GM19238 (cell line): ENCODE data around the gene NLRP8.
"Not testable (repeated sequence)": the region's sequence is repeated elsewhere in the genome, so short reads cannot be mapped to it uniquely, and the experiment has no call there.

Source experiments
- DNase-seq: peaks from one replicate; pipeline ENCODE4 v3.0.0; 2011; ENCODE audit warnings: low spot score; ENCODE audit not compliant: insufficient read length

Gene NLRP8

DNA sequence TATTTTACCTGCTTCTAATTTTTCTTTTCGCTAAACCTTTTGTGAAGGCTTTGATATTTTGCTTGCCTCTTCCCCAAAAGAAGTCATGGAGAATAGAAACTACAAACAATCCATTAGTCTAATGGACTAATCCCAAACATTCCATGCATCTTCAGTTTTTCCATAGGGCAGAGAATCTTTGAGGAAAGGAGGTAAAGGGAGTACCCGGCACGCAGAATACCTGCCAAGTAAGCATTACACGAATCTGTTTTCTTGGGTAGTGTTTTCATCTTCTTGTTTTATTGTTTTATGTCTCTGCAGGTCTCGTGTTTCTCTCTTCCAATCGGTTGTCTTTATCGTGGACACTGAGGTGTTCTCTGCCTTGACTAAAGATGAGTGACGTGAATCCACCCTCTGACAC lies at the start of gene NLRP8:
Gene NLRP8 (plus strand): TSS at position 301 of the 400 bp plus-strand sequence.
- DNase-seq: no peak

DNA sequence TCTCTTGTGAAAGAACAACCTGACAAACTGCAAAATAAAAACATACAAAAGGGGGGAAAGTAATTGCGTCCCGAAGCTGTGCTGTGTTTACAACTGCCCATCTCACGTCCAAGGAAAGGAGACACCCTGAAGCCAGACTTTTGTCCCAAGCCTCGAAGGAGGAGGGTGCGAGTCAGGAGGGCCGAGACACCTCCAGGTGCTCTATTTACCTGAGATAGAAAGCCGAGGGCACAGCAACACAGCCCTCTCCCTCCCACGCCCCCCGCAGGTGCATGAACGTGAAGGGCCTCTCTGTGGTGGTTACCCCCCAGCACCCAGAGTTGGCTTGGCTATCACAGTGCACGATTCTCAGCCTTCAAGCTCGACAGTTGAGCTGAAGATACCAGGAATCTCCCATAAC lies 48.7 kb upstream of the NLRP8 start:
- no peak for DNase-seq

DNA sequence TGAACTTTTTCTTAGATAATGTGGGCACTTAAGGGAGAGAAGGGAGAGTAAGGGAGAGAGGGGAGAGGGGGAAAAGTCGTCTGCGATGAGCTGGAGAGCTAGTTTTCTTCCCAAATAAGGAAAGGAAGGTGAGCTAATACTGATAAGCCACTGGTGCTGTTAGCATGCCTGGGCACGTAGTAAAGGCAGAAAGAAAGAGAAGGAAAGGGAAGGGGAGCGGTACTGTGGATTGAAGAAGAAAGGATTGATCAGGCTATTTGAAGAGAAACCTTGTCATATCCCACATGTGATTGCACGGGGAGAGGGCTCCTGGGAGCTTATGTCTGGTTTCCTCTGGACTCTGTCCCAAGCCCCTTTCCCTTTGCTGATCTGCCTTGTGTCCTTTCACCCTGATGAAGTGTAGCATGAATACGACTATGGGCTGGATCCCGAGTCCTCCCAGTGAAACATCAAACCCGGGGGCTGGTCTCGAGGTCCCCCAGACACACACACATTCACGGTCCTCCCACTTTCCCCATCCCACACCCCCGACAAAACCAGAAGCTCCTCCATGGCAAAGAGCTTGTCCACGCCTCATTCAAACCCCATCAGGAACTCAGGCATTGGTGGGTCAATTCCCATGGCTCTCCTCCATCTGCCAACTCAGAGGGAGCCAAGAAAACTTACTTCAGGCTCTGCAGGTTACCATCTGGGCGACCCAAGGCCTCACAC lies 46.1 kb upstream of the NLRP8 start:
- no peak for DNase-seq

DNA sequence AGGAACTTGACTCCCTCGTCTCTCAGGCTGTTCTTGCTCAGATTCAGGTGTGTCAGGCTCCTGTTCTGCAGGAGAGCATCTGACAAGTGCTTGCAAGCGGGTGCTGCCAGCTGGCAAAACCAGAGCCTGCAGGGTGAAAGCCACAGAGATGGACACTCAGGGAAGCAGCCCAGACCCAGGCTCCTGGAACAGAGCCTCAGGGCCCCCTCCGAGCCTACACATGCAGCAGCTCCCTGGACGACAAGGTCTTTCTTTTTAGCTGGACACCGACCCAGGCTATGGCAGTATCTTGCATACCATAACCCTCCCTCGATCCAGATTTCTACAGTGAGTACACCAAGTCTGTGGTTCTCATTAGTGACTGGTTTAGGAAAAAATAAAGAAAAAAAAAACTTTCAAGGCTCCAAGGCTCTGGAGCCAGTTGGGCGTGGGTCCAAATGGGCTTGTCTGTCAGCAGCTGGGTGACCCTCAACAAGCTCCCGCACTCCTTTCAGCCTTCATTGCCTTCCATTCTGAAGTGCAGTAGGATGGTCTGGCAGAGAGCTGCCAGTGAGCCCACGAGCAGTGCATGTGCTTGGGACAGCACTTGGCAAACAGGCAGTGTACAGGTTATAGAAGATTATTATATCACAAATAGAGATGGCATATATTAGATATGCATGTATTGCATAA lies 45.4 kb upstream of the NLRP8 start:
- DNase-seq: no peak

DNA sequence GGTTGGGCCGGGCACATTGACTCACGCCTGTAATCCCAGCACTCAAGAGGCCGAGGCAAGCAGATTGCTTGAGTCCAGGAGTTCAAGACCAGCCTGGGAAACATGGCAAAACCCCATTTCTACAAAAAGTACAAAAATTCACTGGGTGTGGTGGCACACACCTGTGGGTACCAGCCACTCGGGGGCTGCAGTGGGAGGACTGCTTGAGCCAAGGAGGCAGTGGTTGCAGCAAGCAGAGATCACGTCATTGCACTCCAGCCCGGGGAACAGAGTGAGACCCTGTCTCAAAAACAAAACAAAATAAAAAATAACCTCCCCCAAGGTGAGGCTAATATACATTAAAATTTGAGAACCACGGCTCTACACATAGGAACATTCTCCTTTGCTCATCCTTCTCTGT lies 40.3 kb upstream of the NLRP8 start:
- no peak for DNase-seq

DNA sequence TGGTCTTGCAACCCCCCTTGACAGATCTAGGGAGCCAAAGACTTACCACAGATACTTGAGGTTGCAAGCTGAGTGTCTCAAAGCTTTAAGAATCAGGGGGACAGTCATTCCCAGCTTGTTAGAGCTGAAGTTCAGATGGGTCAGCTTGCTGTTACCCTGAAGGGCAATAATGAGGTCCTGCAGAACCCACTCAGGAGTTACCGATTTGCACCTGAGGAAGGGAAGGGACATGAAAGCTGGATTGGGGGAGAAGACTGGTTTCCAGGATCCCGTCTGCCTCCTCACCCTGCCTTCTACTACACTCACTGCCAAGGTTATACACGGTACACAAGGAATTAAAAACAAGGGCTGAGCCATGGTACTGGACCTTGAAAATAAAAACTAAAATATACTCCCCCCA lies 39.9 kb upstream of the NLRP8 start:
- DNase-seq: no peak

DNA sequence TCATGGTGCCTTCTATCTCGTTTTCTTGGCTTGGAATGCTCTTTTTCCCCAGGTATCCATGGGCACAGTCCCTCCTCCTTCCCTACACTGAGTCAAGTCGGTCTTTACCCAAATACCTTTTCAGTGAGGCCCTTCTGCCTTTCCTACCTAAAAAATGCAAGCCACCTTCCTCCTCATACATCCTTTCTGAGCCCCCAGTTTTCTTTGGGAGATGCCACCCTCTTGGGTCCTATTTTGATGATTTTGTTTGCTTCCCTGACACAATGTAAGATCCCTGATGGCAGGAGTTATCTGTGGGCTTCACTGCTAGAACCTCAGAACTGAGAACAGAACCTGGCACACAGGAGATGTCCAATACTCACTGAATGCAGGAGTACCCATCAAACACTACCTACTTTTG lies 37.8 kb upstream of the NLRP8 start:
- DNase-seq: no peak

DNA sequence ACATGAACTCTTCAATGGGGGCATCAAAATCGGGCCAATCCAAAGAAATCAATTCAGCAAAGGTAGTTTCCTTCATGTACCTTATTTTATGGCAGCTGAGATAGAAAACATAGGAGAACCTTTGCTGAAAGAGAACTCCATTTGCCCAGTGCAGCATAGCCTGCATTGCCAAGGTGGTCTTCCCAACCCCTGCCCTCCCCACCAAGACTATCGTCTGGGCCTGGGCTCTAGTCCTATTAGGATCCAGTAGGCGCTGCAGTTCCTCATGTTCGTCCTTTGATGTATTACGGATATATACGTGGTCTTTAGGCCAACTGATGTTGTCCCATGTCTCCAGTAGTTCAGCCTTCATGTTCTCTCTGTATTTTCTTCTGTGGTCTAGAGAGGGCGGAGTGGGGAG lies 34.7 kb upstream of the NLRP8 start:
- DNase-seq: no peak

DNA sequence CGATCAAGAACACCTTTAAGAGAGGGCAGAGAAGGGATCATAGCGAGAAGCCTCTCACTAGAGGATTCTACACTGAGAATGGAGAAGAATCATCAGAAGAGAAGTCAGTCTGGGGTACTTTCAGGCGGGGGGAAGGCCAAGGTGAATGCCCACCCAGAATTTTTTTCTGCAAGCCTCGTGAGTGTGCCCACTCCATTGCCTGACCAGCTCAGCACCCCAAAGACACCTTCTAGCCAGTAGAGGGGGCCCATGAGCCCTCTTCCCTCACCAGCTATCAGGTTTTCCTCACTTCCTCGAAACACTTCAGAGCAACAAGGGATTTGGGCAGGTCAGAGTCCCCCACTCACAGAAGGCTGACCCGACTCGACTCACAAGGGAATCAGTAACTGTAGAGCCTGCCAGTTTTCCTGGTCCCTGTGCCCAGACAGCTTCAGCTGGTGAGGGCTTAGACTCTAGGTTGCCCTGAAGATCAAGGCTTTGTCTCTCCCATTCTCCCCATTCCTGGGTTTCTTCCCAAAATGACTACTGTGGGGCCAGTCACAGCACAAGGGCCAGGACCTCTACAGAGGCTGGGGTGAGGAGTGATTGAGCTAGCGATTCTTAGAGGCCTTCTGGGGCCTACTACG lies 33.9 kb upstream of the NLRP8 start:
- DNase-seq: no peak

DNA sequence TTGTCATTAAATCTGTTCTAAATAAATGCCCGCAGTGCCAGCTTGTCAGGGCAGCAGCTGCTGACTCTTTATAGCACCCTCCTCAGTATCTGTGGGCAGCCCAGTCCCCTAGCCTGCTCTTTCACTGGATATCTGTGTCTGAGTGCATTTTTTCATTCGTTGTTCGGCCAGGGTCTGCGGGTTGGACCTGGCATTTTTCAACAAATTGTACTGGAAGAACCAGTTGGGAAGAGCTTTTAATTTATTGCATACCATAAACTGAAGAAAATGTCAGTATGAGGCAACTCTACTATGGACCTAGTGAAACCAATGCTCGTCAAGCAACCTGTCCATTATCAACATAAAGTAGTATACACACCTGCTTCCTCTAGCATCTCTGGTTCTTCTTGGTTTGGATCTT lies 24.1 kb upstream of the NLRP8 start:
- DNase-seq: no peak

DNA sequence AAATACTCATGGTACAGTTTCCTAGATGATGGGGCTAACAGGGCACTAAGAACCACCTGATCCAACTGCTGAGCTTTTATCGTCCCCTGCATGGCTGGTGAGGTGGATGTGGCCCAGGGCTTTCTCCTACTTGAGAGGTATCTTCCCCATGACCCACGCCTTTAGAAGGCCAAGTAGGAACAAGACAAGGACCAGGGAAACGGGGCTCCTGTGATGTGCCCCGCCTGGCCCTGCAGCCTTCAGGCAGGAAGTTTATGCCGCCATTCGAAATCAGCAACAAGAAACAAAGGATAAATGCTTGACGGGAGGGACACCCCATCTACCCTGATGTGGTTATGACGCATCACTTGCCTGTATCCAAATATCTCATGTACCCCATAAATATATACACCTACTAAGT lies 19.6 kb upstream of the NLRP8 start:
- DNase-seq: no peak

DNA sequence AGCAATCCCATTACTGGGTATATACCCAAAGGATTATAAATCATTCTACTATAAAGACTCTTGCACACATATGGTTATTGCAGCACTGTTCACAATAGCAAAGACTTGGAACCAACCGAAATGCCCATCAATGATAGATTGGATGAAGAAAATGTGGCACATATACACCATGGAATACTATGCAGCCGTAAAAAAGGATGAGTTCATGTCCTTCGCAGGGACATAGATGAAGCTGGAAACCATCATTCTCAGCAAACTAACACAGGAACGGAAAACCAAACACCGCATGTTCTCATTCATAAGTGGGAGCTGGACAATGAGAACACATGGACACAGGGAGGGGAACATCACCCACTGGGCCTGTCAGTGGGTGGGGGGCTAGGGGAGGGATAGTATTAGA lies 18.4 kb upstream of the NLRP8 start:
- not testable (repeated sequence) for DNase-seq

DNA sequence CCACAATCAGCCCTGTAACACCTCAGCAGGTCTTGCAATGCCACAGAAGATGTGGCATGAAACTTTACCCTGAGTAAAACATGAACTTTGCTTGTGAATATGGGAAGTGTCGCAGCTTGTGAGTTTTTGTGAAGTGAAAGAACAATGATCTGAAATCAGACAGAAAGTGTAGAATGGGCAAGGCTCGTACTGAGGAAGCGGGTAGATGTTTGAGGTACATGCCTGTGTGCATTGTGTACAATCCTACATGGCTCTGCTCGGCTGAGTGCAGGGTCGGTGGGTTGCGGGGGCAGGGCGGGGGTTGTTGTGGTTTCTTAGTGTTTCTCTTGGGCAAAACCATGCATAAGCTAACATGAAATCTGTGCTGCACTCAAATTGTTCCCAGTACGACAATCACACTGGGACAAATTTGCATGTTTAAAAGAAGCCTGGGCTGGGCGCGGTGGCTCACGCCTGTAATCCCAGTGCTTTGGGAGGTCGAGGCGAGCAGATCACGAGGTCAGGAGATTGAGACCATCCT lies 16.6 kb upstream of the NLRP8 start:
- no peak for DNase-seq

DNA sequence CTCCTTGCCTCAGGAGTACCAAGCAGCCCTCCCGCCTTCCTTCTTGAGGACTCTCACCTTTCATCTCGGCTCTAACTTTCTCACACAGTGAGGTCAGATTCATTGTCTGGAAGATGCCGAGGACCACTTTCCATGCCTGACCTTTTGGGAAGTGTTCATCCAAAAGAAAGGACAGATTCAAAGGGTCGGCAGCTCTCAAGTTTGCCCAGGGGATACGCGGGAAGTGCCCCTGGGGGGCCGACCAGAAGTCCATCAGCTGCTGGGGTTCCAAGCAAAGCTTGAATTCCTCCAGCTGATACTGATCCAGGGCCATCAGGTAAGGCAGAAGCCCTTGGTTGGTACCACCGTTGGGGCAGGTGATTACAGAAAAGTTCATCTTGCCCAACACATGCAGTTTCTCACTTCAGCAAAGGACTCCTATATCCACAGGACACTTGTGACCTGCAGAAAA lies 15.7 kb upstream of the NLRP8 start, which contains the start of gene NLRP13:
Gene NLRP13 (minus strand): TSS at position 401 of the 451 bp plus-strand sequence. CDS start 25 bp downstream, at position 376.
- no peak for DNase-seq

DNA sequence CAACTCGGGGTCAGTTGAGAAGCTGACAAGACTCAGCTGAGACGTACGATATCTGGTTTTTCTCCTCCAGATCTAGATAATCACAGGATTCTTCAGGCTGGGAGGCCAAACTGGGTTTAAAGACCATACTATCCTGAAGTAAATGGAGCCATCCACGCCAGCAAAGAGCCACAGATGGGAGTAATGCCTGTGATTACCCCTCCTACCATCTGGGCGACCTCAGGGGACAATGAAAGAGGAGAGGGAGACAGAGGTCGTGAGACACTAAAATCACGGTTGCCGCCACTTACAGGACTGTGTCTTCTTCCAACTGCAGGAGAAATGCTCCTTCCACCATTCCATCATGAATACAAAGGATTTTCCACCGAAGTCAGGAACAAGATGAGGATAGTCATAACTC lies 12.4 kb upstream of the NLRP8 start:
- DNase-seq: no peak

DNA sequence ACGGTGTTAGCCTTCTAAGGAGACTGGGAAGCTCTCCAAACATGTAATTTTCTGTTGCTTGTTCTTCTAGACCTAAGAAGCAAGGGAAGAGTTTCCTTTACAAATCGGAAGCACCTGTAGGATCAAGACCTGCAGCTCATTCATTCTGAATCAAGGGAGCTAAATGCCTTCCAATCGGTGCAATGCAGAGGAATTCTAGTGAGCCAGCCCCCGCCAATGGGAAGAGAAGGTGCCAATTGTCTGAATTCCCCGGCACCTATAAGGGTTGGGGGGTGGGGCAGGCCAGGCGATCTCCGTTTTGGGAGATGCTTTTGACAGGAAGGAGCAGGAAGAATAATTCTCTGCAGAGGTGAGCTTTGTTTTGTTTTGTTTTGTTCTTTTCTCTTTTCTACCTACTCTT lies 8.4 kb upstream of the NLRP8 start:
- DNase-seq: no peak

DNA sequence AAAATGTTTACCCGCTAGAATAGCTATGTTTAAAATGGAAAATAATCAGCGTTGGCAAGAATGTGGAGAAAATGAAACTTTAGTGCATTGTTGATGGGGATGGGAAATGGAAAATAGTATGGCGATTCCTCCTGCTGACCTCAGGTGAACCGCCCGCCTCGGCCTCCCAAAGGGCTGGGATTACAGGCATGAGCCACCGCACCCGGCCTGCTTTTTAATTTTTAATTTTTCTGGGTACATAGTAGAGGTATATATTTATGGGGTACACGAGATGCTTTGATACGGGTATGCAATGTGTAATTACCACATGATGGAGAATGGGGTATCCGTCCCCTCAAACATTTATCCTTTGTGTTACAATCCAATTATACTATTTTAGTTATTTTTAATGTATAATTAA lies 7.3 kb upstream of the NLRP8 start:
- no peak for DNase-seq

DNA sequence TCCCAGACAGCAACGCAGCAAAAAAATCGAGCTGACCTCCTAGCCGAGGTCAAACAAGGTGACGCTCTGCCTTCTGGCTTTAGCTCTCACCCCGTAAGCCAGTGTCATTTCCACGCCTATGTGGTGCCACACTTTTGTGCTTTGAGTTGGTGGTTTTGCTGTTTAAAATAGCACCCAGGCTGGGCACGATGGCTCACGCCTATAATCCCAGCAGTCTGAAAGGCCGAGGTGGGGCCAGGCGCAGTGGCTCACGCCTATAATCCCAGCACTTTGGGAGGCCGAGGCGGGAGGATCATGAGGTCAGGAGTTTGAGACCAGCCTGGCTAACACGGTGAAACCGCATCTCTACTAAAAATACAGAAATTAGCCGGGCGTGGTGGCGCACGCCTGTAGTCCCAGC lies 2.9 kb downstream of the NLRP8 start:
- DNase-seq: not testable (repeated sequence)

DNA sequence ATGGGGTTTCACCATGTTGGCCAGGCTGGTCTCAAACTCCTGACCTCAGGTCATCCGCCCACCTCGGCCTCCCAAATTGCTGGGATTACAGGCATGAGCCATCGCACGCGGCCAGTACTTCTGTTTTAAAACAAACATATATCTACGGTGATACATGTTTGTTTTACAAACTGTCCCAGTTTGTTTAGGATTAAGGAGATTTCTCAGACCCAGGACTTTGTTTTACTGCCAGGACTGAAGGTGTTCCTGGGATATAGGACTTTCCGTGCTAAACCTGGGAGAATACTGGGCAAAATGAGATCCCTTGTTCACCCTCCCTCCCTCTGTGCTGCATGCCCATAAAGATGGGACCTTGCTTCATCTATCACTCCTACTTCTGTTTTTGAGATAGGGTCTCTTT lies 8.8 kb downstream of the NLRP8 start:
- no peak for DNase-seq

DNA sequence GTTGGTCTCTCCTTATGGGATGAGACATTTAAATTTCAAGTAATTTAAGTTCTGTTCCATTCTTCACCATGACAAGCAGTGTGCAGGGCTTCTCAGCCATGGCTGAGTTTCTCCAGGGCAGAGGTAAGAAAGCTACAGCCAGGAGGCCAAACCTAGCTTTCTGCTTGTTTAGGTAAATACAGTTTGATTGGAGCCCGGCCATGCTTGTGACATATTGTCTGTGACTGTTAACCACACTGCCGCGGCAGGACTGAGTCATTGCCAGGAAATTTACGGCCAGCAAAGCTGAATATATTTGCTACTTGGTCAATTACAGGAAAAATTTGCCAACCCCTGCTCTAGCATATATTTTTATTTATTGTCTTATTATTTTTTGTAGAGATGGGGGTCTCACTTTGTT lies 10.7 kb downstream of the NLRP8 start:
- DNase-seq: no peak

DNA sequence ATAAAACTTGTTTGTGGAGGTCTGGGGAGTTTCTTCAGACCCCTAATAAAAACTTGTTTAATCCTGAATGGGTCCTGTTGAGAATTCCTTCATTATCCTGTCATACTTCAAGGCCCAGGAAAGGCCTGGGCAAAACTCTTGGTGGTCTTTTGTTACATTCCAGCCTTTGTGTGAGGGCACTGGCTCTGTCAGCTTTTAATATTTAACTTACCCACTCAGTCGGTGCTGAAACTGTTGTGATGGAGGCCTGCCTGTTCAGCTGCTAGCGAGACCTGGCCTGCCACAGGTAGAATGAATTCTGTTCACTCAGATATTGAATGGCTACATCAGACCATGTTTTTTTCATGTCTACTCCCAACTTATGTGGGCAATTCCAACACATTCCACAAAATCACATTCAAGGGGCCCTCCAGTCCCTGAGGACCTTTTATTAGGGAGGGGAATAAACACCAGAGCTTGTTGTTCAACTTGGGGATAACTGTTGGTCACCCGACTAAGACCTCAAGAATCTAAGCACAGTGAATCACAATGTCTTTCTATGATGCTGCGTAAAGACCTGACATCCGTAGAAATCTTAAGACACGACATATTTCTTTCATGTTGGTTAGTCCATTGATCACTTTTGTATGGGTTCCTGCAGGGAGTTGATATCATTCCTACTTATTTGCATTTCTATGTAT lies 12.5 kb downstream of the NLRP8 start:
- no peak for DNase-seq

DNA sequence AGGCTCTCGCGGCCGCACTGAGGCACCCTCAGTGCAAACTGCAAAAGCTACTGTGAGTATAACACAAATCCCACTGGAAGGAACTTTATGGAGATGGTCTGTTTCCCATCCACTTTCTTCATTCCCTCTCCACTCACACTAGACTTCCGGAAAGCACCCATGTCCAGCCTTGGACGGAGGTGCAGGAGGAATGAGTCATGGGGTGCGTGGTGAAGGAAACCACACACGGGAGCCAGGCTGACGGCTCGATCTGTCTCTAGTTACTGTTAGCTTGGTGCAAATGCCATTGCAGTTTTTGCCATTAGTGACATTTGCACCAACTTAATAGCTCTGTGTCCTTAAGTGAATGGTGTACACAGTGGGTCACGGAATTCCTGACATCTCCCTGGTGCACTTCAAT lies 14.6 kb downstream of the NLRP8 start:
- DNase-seq: no peak
